ENCODE results near the gene SGMS1.

Gene SGMS1

GRCh38 chr10:50527442-50528043 is 96.2 kb downstream of the SGMS1 start:
- TF ChIP-seq TAF1 (IDR thresholded peaks at IDR 0.05; ENCODE audit: borderline replicate concordance, insufficient read depth, low read length) (no peak), SIN3A (IDR thresholded peaks at IDR 0.05; ENCODE audit: borderline replicate concordance, insufficient read depth, low read length) (no peak), REST (IDR thresholded peaks at IDR 0.05; ENCODE audit: insufficient read depth in 1 of 2, low read depth in 2 of 2, low read length in 2 of 2) (no peak), FOXP2 (optimal IDR thresholded peaks at IDR 0.05; ENCODE audit: borderline replicate concordance, extremely low read depth, extremely low read length, insufficient read depth) (no peak), POLR2AphosphoS5 (IDR thresholded peaks at IDR 0.05; ENCODE audit: low read depth, low read length) (no peak)

GRCh38 chr10:50526185-50526584 is 97.6 kb downstream of the SGMS1 start:
- TF ChIP-seq SIN3A (IDR thresholded peaks at IDR 0.05; ENCODE audit: borderline replicate concordance, insufficient read depth, low read length) (no peak), REST (IDR thresholded peaks at IDR 0.05; ENCODE audit: insufficient read depth in 1 of 2, low read depth in 2 of 2, low read length in 2 of 2) (no peak), FOXP2 (optimal IDR thresholded peaks at IDR 0.05; ENCODE audit: borderline replicate concordance, extremely low read depth, extremely low read length, insufficient read depth) (no peak), TAF1 (IDR thresholded peaks at IDR 0.05; ENCODE audit: borderline replicate concordance, insufficient read depth, low read length) (no peak), POLR2AphosphoS5 (IDR thresholded peaks at IDR 0.05; ENCODE audit: low read depth, low read length) (no peak)

- no peak for TF ChIP-seq SIN3A (IDR thresholded peaks at IDR 0.05; ENCODE audit: borderline replicate concordance, insufficient read depth, low read length)
- no peak for TF ChIP-seq POLR2AphosphoS5 (IDR thresholded peaks at IDR 0.05; ENCODE audit: low read depth, low read length)
- TF ChIP-seq REST (IDR thresholded peaks at IDR 0.05; ENCODE audit: insufficient read depth in 1 of 2, low read depth in 2 of 2, low read length in 2 of 2): no peak
- no peak for TF ChIP-seq FOXP2 (optimal IDR thresholded peaks at IDR 0.05; ENCODE audit: borderline replicate concordance, extremely low read depth, extremely low read length, insufficient read depth)
- no peak for TF ChIP-seq TAF1 (IDR thresholded peaks at IDR 0.05; ENCODE audit: borderline replicate concordance, insufficient read depth, low read length)
Measured at GRCh38 chr10:50523357-50523756, 100.4 kb downstream of the SGMS1 start.

DNA sequence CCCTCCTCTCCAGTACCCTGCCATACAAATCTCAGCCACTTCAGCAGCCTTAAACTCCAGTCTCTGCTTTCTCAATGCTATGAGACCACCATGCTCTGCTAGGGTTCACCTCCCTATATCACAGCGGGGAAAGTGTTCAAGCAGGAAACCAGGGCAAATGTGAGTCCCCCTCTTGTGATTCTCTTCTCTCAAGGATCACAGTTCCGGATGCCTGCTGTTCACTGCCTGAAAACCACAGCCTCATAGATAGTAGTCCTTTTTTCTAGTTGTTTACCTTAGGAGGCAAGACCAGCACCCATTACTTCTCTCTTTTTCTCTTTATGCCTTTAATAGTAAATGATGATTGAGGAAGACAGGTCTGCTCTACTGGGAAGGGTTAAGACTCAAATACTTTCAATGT is 100.8 kb downstream of the SGMS1 start:
- TF ChIP-seq POLR2AphosphoS5 (IDR thresholded peaks at IDR 0.05; ENCODE audit: low read depth, low read length) (no peak), REST (IDR thresholded peaks at IDR 0.05; ENCODE audit: insufficient read depth in 1 of 2, low read depth in 2 of 2, low read length in 2 of 2) (no peak), SIN3A (IDR thresholded peaks at IDR 0.05; ENCODE audit: borderline replicate concordance, insufficient read depth, low read length) (no peak), FOXP2 (optimal IDR thresholded peaks at IDR 0.05; ENCODE audit: borderline replicate concordance, extremely low read depth, extremely low read length, insufficient read depth) (no peak), TAF1 (IDR thresholded peaks at IDR 0.05; ENCODE audit: borderline replicate concordance, insufficient read depth, low read length) (no peak)
